A549 (cell line): ENCODE measurements around the gene KIFC3. TPM values are rescaled to one million over a fixed set of nuclear protein-coding genes. Genes with fewer than 3 reads are reported as not detected.

Experiments used
- ATAC-seq, 2 experiments: fragments of 200-7000 bp in 1 of 2; fragments of >200 bp in 1 of 2; cut with Nextera tagmentation in 1 of 2; cut with Tn5 transposase in 1 of 2; 3 replicates each; pipeline versions ENCODE4 v1.8.0 to v1.9.1; 2018 to 2020; ENCODE audit warnings: mild to moderate bottlenecking in 1 of 2, moderate library complexity in 1 of 2
- CTCF ChIA-PET: fragments of 300-600 bp; sonication (Branson Sonifier 250); formaldehyde crosslinking; extraction: SDS; loops from one replicate; lab custom pipeline; 2021; ENCODE audit warnings: antibody characterized with exemption, inconsistent platforms; lab: Yijun Ruan, JAX
- POLR2A ChIA-PET: fragments of 350-600 bp; formaldehyde crosslinking; extraction: SDS; loops from one replicate; lab custom pipeline; 2021; ENCODE audit warnings: antibody characterized with exemption, inconsistent platforms; lab: Yijun Ruan, JAX
- DNase-seq, 2 experiments: peaks; one replicate each; pipeline versions ENCODE4 v3.0.0 to v3.0.0-alpha.2; 2011 to 2016; ENCODE audit warnings: low read depth in 1 of 2, low spot score in 1 of 2
- FAIRE-seq: peaks from 2 replicates; lab custom pipeline; 2011; peaks lifted over from hg19 to GRCh38; lab: Jason Lieb, UNC
- H3K27ac ChIP-seq, 2 experiments: fragments of >200 bp; sonication (Bioruptor Twin); formaldehyde crosslinking; 3 replicates each; pipeline ENCODE4 v1.5.1; 2016 to 2017
- H3K4me1 ChIP-seq: fragments of >200 bp; sonication (Bioruptor Twin); formaldehyde crosslinking; 3 replicates; pipeline ENCODE4 v1.6.1; 2016
- H3K4me2 ChIP-seq: fragments of >200 bp; sonication (Bioruptor Twin); formaldehyde crosslinking; 3 replicates; pipeline ENCODE4 v1.6.1; 2016
- H3K4me3 ChIP-seq: fragments of >200 bp; sonication (Bioruptor Twin); formaldehyde crosslinking; 3 replicates; pipeline ENCODE4 v1.5.1; 2016
- H3K9me3 ChIP-seq: fragments of >200 bp; sonication (Bioruptor Twin); formaldehyde crosslinking; 3 replicates; pipeline ENCODE4 v1.6.1; 2016
- BHLHE40 ChIP-seq: IDR thresholded peaks from 2 replicates; pipeline ENCODE4 v1.6.1; 2012; ENCODE audit warnings: low read depth, low read length, inconsistent platforms
- CBX8 ChIP-seq: fragments of 200-600 bp; sonication (generic); IDR thresholded peaks from 2 replicates; pipeline ENCODE4 v1.6.1; 2016
- CEBPB ChIP-seq, 2 experiments: fragments of >200 bp in 1 of 2; sonication (Bioruptor Twin) in 1 of 2; formaldehyde crosslinking in 1 of 2; IDR thresholded peaks; 2 replicates each; pipeline ENCODE4 v1.6.1; 2012 to 2016
- CHD2 ChIP-seq: fragments of 150-350 bp; IDR thresholded peaks from 2 replicates; pipeline ENCODE4 v1.6.1; 2014; ENCODE audit warnings: low read length; ENCODE audit not compliant: partially characterized antibody
- EHF ChIP-seq: fragments of 250-450 bp; sonication (Bioruptor Pico); IDR thresholded peaks from 2 replicates; pipeline ENCODE4 v1.5.0; 2020; ENCODE audit warnings: mild to moderate bottlenecking
- EHMT2 ChIP-seq: fragments of 200-600 bp; sonication (generic); IDR thresholded peaks from 2 replicates; pipeline ENCODE4 v1.6.1; 2016; ENCODE audit warnings: antibody characterized with exemption, low read depth, mild to moderate bottlenecking, moderate library complexity
- EP300 ChIP-seq, 2 experiments: fragments of >200 bp; sonication (Bioruptor Twin); formaldehyde crosslinking; IDR thresholded peaks; 2 replicates in 1 of 2; 3 replicates in 1 of 2; pipeline ENCODE4 v1.6.1; 2016 to 2017
- ESRRA ChIP-seq: fragments of 150-350 bp; IDR thresholded peaks from 2 replicates; pipeline ENCODE4 v1.6.1; 2014; ENCODE audit warnings: mild to moderate bottlenecking, low read length, borderline replicate concordance
- FOSB ChIP-seq: fragments of 250-450 bp; sonication (Bioruptor Pico); IDR thresholded peaks from 2 replicates; pipeline ENCODE4 v1.5.0; 2020; ENCODE audit warnings: mild to moderate bottlenecking, moderate library complexity
- FOSL2 ChIP-seq, 2 experiments: fragments of 450-650 bp in 1 of 2; fragments of >200 bp in 1 of 2; sonication (Bioruptor Twin) in 1 of 2; formaldehyde crosslinking; IDR thresholded peaks; 2 replicates each; pipeline versions ENCODE4 v1.5.0 to v1.6.1; 2016 to 2020; ENCODE audit warnings: mild to moderate bottlenecking in 1 of 2, moderate library complexity in 1 of 2
- HDAC2 ChIP-seq: fragments of 200-600 bp; sonication (generic); IDR thresholded peaks from 2 replicates; pipeline ENCODE4 v1.6.1; 2016
- HEYL ChIP-seq: fragments of 250-450 bp; sonication (Bioruptor Pico); IDR thresholded peaks from 2 replicates; pipeline ENCODE4 v1.8.0; 2021; ENCODE audit warnings: mild to moderate bottlenecking, moderate library complexity
- HOXB5 ChIP-seq: fragments of 250-450 bp; sonication (Bioruptor Pico); IDR thresholded peaks from 2 replicates; pipeline ENCODE4 v1.5.0; 2020; ENCODE audit warnings: mild to moderate bottlenecking, moderate library complexity
- JUN ChIP-seq, 2 experiments: fragments of >200 bp; sonication (Bioruptor Twin); formaldehyde crosslinking; IDR thresholded peaks; 2 replicates in 1 of 2; 3 replicates in 1 of 2; pipeline ENCODE4 v1.6.1; 2016 to 2017
- KDM1A ChIP-seq: fragments of 200-600 bp; sonication (generic); IDR thresholded peaks from 2 replicates; pipeline ENCODE4 v1.6.1; 2016; ENCODE audit warnings: low read depth, mild to moderate bottlenecking
- KDM5A ChIP-seq: fragments of 200-600 bp; sonication (generic); IDR thresholded peaks from 2 replicates; pipeline ENCODE4 v1.6.1; 2016; ENCODE audit warnings: antibody characterized with exemption, mild to moderate bottlenecking
- PHF8 ChIP-seq: fragments of 200-600 bp; sonication (generic); IDR thresholded peaks from 2 replicates; pipeline ENCODE4 v1.6.1; 2016; ENCODE audit warnings: low read depth, mild to moderate bottlenecking, antibody characterized with exemption, moderate library complexity, borderline replicate concordance
- POLR2A ChIP-seq: IDR thresholded peaks from 2 replicates; pipeline ENCODE4 v1.6.1; 2012; ENCODE audit warnings: mild to moderate bottlenecking, low read length
- RARB ChIP-seq: fragments of 250-450 bp; sonication (Bioruptor Pico); IDR thresholded peaks from 2 replicates; pipeline ENCODE4 v1.8.0; 2021; ENCODE audit warnings: mild to moderate bottlenecking, moderate library complexity
- RFX5 ChIP-seq: fragments of 450-650 bp; IDR thresholded peaks from 2 replicates; pipeline ENCODE4 v1.7.1; 2014; ENCODE audit warnings: antibody characterized with exemption, mild to moderate bottlenecking, moderate library complexity
- RNF2 ChIP-seq: fragments of 200-600 bp; sonication (generic); IDR thresholded peaks from 2 replicates; pipeline ENCODE4 v1.6.1; 2016; ENCODE audit warnings: low read depth, mild to moderate bottlenecking, antibody characterized with exemption, moderate library complexity, borderline replicate concordance
- SMC3 ChIP-seq: fragments of >200 bp; sonication (Bioruptor Twin); formaldehyde crosslinking; IDR thresholded peaks from 3 replicates; pipeline ENCODE4 v1.6.1; 2018; ENCODE audit warnings: inconsistent platforms
- ZSCAN20 ChIP-seq: fragments of 250-450 bp; sonication (Bioruptor Pico); IDR thresholded peaks from 2 replicates; pipeline ENCODE4 v1.8.0; 2022; ENCODE audit warnings: mild to moderate bottlenecking, moderate library complexity
- WGBS: methylation state at CpG from one replicate; pipeline ENCODE4 v1.1.6; 2017; ENCODE audit errors: missing lambda C conversion rate; 5-methylcytosine and 5-hydroxymethylcytosine counted together
- polyA plus RNA-seq, 4 experiments: library from polyadenylated mRNA; depleted of rRNA in 3 of 4; stranded (reverse); fragments of >200 nt; fragmentation: RNase III in 1 of 4; extraction: RNeasy Plus Mini Kit Qiagen cat#74134 plus additional on column Dnase treatment in 1 of 4; gene quantifications; 2 replicates in 3 of 4; 3 replicates in 1 of 4; pipeline ENCODE4 v1.2.3, GENCODE V29; 2011 to 2017
- TF ChIP-seq, protein P1 (sequence below): fragments of >200 bp; sonication (Bioruptor Twin); formaldehyde crosslinking; IDR thresholded peaks from 3 replicates; pipeline ENCODE4 v1.6.1; 2016
- TF ChIP-seq, protein P2 (sequence below): fragments of 250-450 bp; sonication (Bioruptor Pico); IDR thresholded peaks from 2 replicates; pipeline ENCODE4 v1.5.0; 2021; ENCODE audit warnings: mild to moderate bottlenecking, moderate library complexity, borderline replicate concordance
- TF ChIP-seq, protein P3 (sequence below): fragments of >200 bp; sonication (Bioruptor Twin); formaldehyde crosslinking; IDR thresholded peaks from 2 replicates; pipeline ENCODE4 v1.6.1; 2016
- TF ChIP-seq, protein P4 (sequence below): IDR thresholded peaks from 2 replicates; pipeline ENCODE4 v1.6.1; 2012
- TF ChIP-seq, protein P5 (sequence below): IDR thresholded peaks from 2 replicates; pipeline ENCODE4 v1.6.1; 2012
- TF ChIP-seq, protein P6 (sequence below): IDR thresholded peaks from 2 replicates; pipeline ENCODE4 v1.6.1; 2012; ENCODE audit warnings: low read depth, borderline replicate concordance

Gene KIFC3
- polyA plus RNA-seq, 2 of the 4 experiments (the other 2 are of a cell fraction), result 128 to 178 TPM

DNA sequence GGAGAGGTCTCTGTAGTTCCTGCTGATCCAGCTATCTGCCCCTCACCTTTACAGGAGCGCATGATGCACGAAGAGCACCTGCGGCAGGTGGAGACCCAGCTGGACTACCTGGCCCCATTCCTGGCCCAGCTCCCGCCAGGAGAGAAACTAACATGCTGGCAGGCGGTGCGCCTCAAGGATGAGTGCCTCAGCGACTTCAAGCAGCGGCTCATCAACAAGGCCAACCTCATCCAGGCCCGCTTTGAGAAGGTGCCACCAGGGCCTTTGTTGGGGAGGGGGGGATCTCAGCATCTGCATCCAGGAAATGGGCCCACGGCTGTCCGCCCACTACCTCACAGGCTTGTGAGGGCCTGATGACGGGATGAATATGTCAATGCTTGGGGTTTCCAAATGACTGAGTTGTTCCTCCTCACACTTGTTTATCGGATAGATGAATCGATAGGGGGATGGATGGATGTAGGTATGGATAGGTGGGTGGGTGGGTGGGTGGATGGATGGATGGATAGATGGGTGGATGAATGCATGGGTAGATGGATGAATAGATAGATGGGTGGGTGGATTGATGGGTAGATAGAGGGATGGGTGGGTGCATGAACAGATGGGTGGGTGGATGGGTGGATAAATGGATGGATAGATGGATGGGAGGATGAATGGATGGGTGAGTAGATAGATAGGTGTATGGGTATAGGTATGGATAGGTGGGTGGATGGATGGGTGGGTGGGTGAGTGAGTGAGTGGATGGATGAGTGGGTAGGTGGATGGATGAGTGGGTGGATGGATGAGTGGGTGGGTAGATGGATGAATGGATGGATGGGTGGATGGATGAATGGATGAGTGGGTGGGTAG is 73.7 kb downstream of the KIFC3 start:
- no peak overlapping the region for H3K27ac ChIP-seq
- CTCF ChIA-PET, result interaction anchor here (1.0 to 1.2 kb wide), 3 partner anchors 8 to 152 kb away, joined by 3 to 4 read pairs (median 4); no protein-coding TSS in a partner anchor
- no peak for ATAC-seq
- H3K4me3 ChIP-seq, result no peak overlapping the region
- peaks cover 10% of the 10 kb centered on the region; the same call in 1 of the 3 replicates for H3K4me1 ChIP-seq
- no peak overlapping the region for H3K4me2 ChIP-seq
- TF ChIP-seq BHLHE40 (no peak), RNF2 (no peak), ZSCAN20 (CRISPR knock-in tag) (no peak), EHF (no peak), FOSB (CRISPR knock-in tag) (no peak), FOSL2 (IDR thresholded peaks at IDR 0.05) (no peak), FOSL2 (CRISPR knock-in tag; IDR thresholded peaks at IDR 0.05) (no peak), HDAC2 (no peak), EP300 (IDR thresholded peaks at IDR 0.05) (no peak), RFX5 (no peak), EHMT2 (no peak), CHD2 (no peak), KDM5A (no peak), POLR2A (no peak), PHF8 (no peak), SMC3 (no peak)
- TF ChIP-seq, protein P1, sequence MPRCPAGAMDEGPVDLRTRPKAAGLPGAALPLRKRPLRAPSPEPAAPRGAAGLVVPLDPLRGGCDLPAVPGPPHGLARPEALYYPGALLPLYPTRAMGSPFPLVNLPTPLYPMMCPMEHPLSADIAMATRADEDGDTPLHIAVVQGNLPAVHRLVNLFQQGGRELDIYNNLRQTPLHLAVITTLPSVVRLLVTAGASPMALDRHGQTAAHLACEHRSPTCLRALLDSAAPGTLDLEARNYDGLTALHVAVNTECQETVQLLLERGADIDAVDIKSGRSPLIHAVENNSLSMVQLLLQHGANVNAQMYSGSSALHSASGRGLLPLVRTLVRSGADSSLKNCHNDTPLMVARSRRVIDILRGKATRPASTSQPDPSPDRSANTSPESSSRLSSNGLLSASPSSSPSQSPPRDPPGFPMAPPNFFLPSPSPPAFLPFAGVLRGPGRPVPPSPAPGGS, result no peak
- TF ChIP-seq, protein P2, sequence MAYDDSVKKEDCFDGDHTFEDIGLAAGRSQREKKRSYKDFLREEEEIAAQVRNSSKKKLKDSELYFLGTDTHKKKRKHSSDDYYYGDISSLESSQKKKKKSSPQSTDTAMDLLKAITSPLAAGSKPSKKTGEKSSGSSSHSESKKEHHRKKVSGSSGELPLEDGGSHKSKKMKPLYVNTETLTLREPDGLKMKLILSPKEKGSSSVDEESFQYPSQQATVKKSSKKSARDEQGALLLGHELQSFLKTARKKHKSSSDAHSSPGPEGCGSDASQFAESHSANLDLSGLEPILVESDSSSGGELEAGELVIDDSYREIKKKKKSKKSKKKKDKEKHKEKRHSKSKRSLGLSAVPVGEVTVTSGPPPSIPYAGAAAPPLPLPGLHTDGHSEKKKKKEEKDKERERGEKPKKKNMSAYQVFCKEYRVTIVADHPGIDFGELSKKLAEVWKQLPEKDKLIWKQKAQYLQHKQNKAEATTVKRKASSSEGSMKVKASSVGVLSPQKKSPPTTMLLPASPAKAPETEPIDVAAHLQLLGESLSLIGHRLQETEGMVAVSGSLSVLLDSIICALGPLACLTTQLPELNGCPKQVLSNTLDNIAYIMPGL (CRISPR knock-in tag), result no peak
- TF ChIP-seq, protein P3, sequence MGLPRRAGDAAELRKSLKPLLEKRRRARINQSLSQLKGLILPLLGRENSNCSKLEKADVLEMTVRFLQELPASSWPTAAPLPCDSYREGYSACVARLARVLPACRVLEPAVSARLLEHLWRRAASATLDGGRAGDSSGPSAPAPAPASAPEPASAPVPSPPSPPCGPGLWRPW, result no peak
- TF ChIP-seq, protein P4, sequence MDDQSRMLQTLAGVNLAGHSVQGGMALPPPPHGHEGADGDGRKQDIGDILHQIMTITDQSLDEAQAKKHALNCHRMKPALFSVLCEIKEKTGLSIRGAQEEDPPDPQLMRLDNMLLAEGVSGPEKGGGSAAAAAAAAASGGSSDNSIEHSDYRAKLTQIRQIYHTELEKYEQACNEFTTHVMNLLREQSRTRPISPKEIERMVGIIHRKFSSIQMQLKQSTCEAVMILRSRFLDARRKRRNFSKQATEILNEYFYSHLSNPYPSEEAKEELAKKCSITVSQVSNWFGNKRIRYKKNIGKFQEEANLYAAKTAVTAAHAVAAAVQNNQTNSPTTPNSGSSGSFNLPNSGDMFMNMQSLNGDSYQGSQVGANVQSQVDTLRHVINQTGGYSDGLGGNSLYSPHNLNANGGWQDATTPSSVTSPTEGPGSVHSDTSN, result no peak
- TF ChIP-seq, protein P5, sequence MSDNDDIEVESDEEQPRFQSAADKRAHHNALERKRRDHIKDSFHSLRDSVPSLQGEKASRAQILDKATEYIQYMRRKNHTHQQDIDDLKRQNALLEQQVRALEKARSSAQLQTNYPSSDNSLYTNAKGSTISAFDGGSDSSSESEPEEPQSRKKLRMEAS, result no peak
- 89% methylated on average over 11 of the region's 14 CpGs for WGBS
- H3K9me3 ChIP-seq, result no peaks in the 10 kb centered on the region
- no peak for FAIRE-seq
- POLR2A ChIA-PET, result no interaction called here
- no peak for DNase-seq

DNA sequence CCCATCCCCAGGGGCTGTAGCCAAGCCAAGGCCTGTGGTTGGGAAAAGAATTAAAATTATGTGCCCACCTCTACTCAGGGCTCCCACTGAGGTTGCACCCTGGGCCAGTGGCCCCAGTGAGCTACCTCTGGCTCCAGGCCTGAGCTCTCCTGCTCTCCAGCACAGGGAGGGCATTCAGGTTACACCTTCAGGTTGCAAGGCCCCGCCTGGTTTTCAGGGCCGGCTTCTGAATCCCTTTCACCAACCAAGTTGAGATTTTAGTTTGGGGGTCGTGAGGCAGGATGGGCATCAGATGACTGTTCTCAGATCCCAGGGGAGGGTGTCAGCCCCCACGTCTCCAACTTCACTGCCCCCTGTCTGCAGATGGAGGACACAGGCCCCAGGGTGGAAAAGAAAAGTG is 74.7 kb downstream of the KIFC3 start:
- 54% methylated on average over 4 of the region's 4 CpGs for WGBS
- no peak for FAIRE-seq
- POLR2A ChIA-PET, result no interaction called here
- no peak overlapping the region for H3K4me3 ChIP-seq
- ATAC-seq, result no peak
- peaks cover 10% of the 10 kb centered on the region; the same call in 1 of the 3 replicates for H3K4me1 ChIP-seq
- H3K9me3 ChIP-seq, result no peaks in the 10 kb centered on the region
- CTCF ChIA-PET, result interaction anchor here (0.6 to 1.2 kb wide), 6 partner anchors 9 to 934 kb away, joined by 3 to 5 read pairs (median 4); no protein-coding TSS in a partner anchor
- TF ChIP-seq ZSCAN20 (CRISPR knock-in tag) (no peak), HOXB5 (no peak), KDM1A (no peak), EHMT2 (no peak), CBX8 (no peak), RARB (CRISPR knock-in tag) (no peak), HEYL (no peak), CEBPB (IDR thresholded peaks at IDR 0.05) (no peak), ESRRA (no peak), RNF2 (no peak), JUN (IDR thresholded peaks at IDR 0.05) (no peak)
- TF ChIP-seq, protein P6, sequence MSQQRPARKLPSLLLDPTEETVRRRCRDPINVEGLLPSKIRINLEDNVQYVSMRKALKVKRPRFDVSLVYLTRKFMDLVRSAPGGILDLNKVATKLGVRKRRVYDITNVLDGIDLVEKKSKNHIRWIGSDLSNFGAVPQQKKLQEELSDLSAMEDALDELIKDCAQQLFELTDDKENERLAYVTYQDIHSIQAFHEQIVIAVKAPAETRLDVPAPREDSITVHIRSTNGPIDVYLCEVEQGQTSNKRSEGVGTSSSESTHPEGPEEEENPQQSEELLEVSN, result no peak
- DNase-seq, result no peak
- no peak overlapping the region for H3K27ac ChIP-seq
- H3K4me2 ChIP-seq, result no peak overlapping the region
